Stimulated activated CD8-positive, alpha-beta memory T cell treated with anti-CD3 and anti-CD28 coated beads, Interleukin-7, amount 100 ng/mL, for 4 hours (primary cell): ENCODE results near the gene PPFIBP1.

Source experiments
- DNase-seq, 2 donors: peaks; one replicate each; pipeline ENCODE4 v3.0.0-alpha.2; 2020; ENCODE audit warnings: low read depth in 2 of 2

The PPFIBP1 gene

GRCh38 chr12:27523642-27524493 is at the start of gene PPFIBP1:
PPFIBP1 (plus strand) TSS chr12:27524206; CDS start chr12:27633397, 109,191 bp downstream.
- DNase-seq, result peak; percentile 93 to 97

GRCh38 chr12:27474344-27474743 is 49.7 kb upstream of the PPFIBP1 start:
- no peak for DNase-seq

- no peak for DNase-seq
These were observed 47.0 kb upstream of the PPFIBP1 start for GRCh38 chr12:27477049-27477448.

DNA sequence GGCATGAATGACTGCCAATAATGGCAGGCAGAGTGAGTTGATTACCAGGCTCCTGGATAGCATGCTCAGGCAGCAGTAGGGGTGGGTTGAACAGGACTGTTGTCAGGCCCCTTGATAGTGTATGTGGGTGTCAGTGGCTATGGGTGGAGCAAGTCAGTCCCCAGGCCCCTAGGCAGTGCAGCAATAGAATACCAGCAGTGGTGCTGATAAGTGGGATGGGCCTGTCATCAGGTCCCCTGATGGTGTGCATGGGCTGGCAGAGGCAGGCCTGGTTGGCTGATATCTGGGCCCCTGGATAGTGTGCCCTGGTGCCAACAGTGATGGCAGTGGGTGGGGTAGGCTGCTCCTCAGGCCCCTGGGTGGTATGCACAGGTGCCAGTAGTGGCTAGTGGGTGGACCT is 45.1 kb upstream of the PPFIBP1 start:
- DNase-seq, result no peak

DNA sequence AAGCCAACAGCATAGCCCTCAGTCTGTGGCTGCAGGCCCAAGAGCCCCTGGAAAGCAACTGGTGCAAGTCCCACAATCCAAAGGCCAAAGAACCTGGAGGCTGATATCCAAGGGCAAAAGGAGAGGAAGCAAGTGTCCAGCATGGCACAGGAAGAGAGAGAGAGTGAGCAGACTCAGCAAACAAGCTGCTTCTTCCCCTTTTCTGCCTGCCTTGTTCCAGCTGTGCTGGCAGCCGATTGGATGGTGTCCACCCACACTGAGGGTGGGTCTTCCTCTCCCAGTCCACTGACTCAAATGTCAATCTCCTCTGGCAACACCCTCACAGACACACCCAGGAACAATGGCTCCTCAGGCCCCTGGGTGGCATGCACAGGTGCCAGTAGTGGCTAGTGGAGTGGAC is 44.0 kb upstream of the PPFIBP1 start:
- DNase-seq, result no peak

GRCh38 chr12:27486961-27487360 is 37.0 kb upstream of the PPFIBP1 start:
- no peak for DNase-seq

- no peak for DNase-seq
These were observed 35.5 kb upstream of the PPFIBP1 start for GRCh38 chr12:27488479-27488878.

GRCh38 chr12:27491226-27491625 is 32.8 kb upstream of the PPFIBP1 start:
- DNase-seq, result no peak

- DNase-seq, result no peak
These were observed 30.6 kb upstream of the PPFIBP1 start for GRCh38 chr12:27493260-27493940.

GRCh38 chr12:27497446-27497845 is 26.6 kb upstream of the PPFIBP1 start:
- DNase-seq, result no peak

DNA sequence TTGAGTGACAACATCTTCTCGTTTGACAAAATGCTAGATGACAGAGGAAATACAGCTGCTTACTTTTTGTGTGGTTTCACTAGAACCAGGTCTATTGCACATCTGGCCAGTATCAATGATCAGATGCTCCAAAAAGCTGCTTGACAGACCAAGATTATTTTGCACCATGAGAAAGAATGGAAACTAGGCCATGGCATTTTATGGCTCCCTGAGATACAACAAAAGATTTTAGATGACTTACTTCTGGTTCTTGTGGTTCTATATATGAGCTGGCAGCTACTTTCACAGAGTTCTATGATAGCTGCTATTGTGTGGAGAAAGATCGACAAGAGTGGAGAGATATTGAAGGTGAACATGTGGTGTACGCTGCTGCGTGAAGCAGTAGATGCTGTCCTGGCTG is 25.9 kb upstream of the PPFIBP1 start:
- no peak for DNase-seq

DNA sequence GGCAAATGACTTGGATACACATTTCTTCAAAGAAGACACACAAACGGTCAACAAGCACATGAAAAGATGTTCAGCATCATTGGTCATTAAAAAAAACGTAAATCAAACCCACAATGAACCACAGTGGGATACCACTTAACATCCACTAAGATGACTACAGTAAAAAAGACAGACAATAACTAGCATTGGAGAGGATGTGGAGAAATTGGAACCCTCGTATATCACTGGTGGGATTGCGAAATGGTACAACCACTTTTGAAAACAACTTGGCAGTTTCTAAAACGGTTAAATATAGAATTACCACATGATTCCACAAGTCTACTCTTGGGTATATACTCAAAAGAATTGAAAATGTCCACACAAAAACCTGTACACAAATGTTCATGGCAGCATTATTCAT is 25.2 kb upstream of the PPFIBP1 start:
- DNase-seq, result no peak

GRCh38 chr12:27499377-27499776 is 24.6 kb upstream of the PPFIBP1 start:
- DNase-seq, result no peak

- DNase-seq, result no peak
These were observed 23.5 kb upstream of the PPFIBP1 start for GRCh38 chr12:27500546-27500945.

DNA sequence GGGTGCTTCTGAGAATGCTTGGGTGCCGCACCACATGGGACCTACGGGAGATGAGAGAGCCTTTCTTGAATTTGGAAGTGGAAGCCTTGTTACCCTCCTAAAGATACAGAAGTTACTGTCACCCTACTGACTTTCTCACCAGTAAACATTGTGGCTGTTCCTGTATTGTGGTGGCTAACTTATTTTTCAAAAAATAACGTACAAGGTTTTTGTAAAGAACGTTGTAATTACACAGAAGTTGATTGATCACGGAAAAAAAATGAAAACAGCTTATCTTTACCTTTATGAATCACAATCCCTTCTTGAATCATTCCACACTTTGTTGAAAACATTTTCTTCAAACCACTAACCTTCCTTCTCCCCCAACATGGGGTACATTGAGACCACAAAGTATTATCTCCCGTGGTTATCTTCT is 22.0 kb upstream of the PPFIBP1 start:
- DNase-seq, result no peak

- no peak for DNase-seq
These were observed 19.5 kb upstream of the PPFIBP1 start for GRCh38 chr12:27504507-27504906.

- no peak for DNase-seq
These were observed 18.9 kb upstream of the PPFIBP1 start for GRCh38 chr12:27505109-27505508.

GRCh38 chr12:27505761-27506160 is 18.2 kb upstream of the PPFIBP1 start:
- no peak for DNase-seq

DNA sequence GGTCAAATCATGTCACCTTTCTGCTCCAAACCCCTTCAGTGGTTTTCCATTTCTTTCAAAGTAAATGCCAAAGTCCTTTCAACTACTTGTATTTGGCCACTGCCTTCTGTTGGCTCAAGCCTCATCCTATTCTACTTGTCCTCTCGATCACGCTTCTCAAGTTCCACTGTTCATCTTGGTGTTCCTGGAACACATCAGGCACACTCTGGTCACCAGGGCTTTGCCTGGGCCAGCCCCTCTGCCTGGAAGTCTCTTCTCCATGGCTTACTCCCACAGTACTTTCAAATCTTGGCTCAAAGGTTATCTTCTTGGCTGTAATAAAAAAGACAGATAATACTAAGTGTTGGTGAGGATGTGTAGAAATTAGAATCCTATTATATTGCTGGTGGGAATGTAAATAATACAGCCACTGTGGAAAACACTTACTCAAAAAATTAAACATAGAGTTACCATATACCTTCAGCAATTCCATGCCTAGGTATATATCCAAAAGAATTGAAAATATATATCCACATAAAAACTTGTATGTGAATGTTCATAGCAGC is 17.3 kb upstream of the PPFIBP1 start:
- DNase-seq, result no peak

DNA sequence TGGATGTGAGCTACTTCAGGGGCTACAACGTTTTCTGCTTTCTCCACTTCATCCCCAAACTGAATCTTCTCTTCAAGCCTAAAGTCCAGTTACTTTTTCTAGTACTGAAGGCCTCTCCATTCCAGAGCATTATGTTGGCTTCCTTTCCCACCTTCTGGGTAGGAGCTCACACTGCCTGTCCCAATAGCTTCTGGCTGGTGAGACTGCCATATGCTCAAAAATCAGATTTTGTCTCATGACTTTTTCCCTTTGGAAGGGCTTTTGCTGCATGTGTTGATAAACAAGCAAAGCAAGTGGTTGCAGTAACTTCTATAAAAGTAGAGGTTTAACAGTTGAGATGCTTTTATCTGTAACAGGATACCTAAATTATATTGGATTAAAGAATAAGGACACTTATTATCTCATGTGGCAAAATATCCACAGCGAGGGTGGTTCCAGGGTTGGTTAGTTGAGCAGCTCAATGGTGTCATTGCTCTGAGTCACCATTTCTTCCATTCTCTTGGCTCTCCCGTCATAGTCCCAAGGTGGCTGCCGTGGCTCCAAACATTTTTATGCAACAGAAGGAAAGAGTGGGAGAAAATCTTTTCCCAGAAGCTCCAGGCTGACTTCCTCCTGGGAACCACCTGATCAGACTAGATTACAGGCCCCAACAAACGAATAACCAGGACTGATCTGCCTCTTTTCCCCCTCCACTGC is 15.1 kb upstream of the PPFIBP1 start:
- DNase-seq, result no peak

DNA sequence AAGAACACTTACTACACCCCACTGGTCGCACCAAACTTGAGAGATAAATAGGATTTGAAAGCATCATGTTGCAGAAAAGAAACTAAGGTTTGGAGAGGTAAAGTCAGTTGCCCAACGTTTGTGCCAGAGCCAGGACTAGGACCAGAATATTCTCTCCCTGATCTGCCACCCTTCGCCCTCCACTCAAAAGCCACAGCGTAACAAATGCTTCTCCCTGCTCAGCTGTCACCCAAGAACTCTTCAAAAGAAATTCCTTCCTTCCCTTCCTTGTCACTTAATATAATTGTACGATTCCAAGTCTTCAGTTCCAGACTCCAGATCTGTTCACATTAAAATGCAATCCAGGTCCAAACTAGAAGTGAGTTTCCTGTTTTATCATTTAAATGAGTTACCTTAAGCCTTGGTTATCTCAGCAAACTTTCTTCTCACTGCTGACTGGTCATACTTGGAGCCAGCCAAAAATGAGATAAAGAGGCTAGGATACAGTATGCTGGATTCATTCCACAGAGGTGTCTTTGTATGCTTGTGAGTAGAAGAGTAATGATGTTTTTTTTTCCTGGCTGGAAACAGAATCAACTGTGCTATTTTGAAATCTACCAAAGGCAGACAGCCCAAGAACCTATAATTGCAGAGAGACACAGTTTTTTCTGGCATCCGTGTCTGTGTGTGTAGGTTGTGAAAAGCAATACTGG is 12.8 kb upstream of the PPFIBP1 start:
- no peak for DNase-seq

- no peak for DNase-seq
These were observed 12.3 kb upstream of the PPFIBP1 start for GRCh38 chr12:27511723-27512045.
